Uterus (tissue), 4 donors: Measurements from ENCODE around the gene MPG. TPM values are rescaled to one million over a fixed set of nuclear protein-coding genes. Genes with fewer than 3 reads are reported as not detected.
A peak's percentile ranks its signal among the peaks of the same experiment; 100 is the strongest.

Source experiments
- DNase-seq, 2 donors: peaks; one replicate each; pipeline ENCODE4 v3.0.0-alpha.2; 2019 to 2020
- H3K27ac ChIP-seq, 2 donors: fragments of 200-600 bp; sonication (generic); 1 replicate in 1 of 2; 2 replicates in 1 of 2; pipeline ENCODE4 v1.5.1; 2016 to 2018
- H3K27me3 ChIP-seq, 2 donors: fragments of 200-600 bp; sonication (generic); one replicate each; pipeline ENCODE4 v1.5.1; 2018 to 2019; ENCODE audit warnings: control low read depth in 1 of 2
- H3K36me3 ChIP-seq, 2 donors: fragments of 200-600 bp; sonication (generic); one replicate each; pipeline ENCODE4 v1.5.1; 2019; ENCODE audit warnings: control low read depth in 1 of 2
- H3K4me1 ChIP-seq, 2 donors: fragments of 200-600 bp; sonication (generic); one replicate each; pipeline ENCODE4 v1.5.1; 2018 to 2019; ENCODE audit warnings: control low read depth in 1 of 2
- H3K4me3 ChIP-seq, 2 donors: fragments of 200-600 bp; sonication (generic); 1 replicate in 1 of 2; 2 replicates in 1 of 2; pipeline ENCODE4 v1.5.1; 2018 to 2019; ENCODE audit warnings: mild to moderate bottlenecking in 1 of 2
- H3K9me3 ChIP-seq, 2 donors: fragments of 200-600 bp; sonication (generic); one replicate each; pipeline ENCODE4 v1.5.1; 2019; ENCODE audit warnings: control low read depth in 1 of 2
- POLR2A ChIP-seq, 2 donors: fragments of 450-650 bp; IDR thresholded peaks; one replicate each; pipeline ENCODE4 v1.6.1; 2016; ENCODE audit warnings: antibody characterized with exemption in 2 of 2, mild to moderate bottlenecking in 1 of 2, moderate library complexity in 1 of 2
- intact Hi-C: fragments of 100-400 bp; cut with DNase I; formaldehyde crosslinking; loops from one replicate; pipeline ENCODE4 v1.15.1; 2023; ENCODE audit warnings: low total_unique reads
- total RNA-seq, 4 donors: library from RNA; depleted of rRNA in 3 of 4; stranded (reverse); fragments of >200 nt in 3 of 4; gene quantifications; one replicate each; pipeline versions ENCODE4 v1.1.0 to v1.2.4, GENCODE V29; 2014 to 2023
- TF ChIP-seq, protein P1 (sequence below), 4 experiments: fragments of 200-600 bp in 2 of 4; fragments of 450-650 bp in 2 of 4; sonication (generic) in 2 of 4; IDR thresholded peaks; one replicate each; pipeline ENCODE4 v1.5.1; 2016 to 2019; ENCODE audit warnings: antibody characterized with exemption in 4 of 4, mild to moderate bottlenecking in 2 of 4, moderate library complexity in 1 of 4
- donor health status: DM: yes; HTN: yes; CAD: no.

The MPG gene
- total RNA-seq, 4 donors from 2014 or later: 35.7 to 305 (median 63.7) TPM

DNA sequence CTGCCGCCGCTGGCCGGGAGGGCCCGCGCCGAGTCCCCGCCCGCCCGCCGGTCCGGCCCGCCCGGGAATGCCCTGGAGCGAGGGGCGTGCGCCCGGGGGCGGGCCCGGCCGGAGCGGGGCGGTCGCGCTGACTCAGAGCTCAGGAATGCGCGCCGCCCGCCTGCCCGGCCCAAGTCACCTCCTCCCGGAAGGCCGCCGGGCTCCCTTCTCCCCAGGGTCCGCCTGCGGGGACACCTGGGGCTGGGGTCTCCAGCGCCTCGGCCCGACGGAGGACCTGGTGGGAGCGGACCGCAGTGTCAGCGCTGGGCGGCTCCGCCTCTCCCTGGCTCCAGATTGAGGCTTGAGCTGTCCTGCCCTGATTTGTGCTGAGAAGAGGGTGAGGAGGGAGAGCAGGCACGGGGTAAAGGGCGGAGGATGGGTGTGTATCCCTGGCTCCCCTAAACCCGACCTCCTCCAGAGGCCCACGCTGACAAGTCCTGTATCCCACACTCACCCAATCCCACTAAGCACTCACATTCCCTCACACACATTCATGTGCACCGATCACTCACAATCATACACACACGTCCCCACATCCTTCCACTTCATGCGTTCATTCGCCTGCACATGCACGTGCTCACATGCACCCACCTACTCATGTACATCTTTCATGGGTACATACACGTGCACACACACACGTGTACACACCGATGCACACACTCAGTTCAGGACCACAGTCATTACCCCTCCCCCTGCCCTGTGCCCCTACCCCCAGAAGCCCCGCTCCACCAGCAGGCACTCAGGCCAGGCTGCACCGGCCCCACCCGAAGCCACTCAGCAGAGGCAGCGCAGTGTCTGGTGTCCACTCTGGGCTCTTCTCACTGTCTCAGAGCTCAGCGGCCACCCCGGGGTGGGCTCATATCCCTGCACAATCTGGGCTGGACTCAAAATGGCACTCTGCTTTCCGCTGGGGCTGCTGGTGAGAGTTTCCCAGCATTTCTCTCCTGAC is 5.2 kb upstream of the MPG start, which contains the start of gene RHBDF1:
Gene RHBDF1, minus strand, starts transcription at position 71 of the 988 bp plus-strand sequence. CDS start 7,616 bp downstream, outside the sequence.
- peak; percentile 52 to 67 for DNase-seq
- no peaks in the 10 kb centered on the region for H3K9me3 ChIP-seq
- TF ChIP-seq, protein P1, sequence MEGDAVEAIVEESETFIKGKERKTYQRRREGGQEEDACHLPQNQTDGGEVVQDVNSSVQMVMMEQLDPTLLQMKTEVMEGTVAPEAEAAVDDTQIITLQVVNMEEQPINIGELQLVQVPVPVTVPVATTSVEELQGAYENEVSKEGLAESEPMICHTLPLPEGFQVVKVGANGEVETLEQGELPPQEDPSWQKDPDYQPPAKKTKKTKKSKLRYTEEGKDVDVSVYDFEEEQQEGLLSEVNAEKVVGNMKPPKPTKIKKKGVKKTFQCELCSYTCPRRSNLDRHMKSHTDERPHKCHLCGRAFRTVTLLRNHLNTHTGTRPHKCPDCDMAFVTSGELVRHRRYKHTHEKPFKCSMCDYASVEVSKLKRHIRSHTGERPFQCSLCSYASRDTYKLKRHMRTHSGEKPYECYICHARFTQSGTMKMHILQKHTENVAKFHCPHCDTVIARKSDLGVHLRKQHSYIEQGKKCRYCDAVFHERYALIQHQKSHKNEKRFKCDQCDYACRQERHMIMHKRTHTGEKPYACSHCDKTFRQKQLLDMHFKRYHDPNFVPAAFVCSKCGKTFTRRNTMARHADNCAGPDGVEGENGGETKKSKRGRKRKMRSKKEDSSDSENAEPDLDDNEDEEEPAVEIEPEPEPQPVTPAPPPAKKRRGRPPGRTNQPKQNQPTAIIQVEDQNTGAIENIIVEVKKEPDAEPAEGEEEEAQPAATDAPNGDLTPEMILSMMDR (IDR thresholded peaks at IDR 0.05): no peak
- TF ChIP-seq POLR2A (IDR thresholded peaks at IDR 0.05): peak in 1 of 2 donors; percentile 53
- peak within 1 kb of the TSS; percentile 93 for H3K27ac ChIP-seq
- H3K4me3 ChIP-seq: peak within 1 kb of the TSS; percentile 75 to 87
- H3K4me1 ChIP-seq: peaks cover 5 to 54% of the 10 kb centered on the region in 2 donors
- H3K36me3 ChIP-seq: no peaks in the 10 kb centered on the region
- H3K27me3 ChIP-seq: no peaks in the 10 kb centered on the region
- intact Hi-C loops: no loop called here

DNA sequence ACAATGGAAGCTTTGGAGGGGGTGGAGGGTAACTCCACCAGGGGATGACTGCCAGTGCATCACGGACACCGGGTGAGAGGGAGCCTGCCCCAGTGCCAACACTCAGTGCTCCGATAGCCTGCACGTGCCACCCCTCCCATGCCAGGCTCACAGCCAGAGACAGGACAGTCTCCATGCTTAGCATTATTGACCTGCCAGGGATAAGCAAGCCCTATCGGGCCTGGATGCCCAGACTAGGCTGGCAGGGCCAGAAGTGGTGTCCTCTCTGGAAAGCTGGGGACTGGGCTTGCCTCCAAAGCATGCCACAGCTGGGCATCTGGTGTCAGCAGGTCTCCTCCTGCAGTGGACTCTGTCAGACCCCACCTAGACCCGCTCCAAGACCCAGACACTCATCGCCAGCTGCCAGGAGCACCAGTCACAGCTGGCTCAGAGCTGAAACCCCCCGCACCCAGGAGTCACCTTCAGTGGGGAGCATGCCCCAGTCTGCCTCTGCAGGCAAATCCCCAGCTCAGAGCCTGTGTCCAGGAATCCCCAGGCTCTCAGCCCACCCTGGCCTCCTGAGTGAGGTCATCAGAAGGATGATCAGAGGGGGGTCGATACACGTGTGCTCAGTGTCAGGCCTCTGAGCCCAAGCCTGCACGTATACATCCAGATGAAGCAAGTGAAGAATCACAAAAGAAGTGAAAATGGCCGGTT is 3.8 kb upstream of the MPG start:
- Histone ChIP-seq H3K27me3 (no peaks in the 10 kb centered on the region), H3K4me3 (no peak overlapping the region), H3K27ac (peak overlapping the region; percentile 36 to 93), H3K36me3 (no peaks in the 10 kb centered on the region), H3K4me1 (peaks cover 5 to 47% of the 10 kb centered on the region in 2 donors), H3K9me3 (no peaks in the 10 kb centered on the region)
- no peak for DNase-seq
- intact Hi-C loops: no loop called here
- no peak for TF ChIP-seq POLR2A (IDR thresholded peaks at IDR 0.05)
- TF ChIP-seq, protein P1 (IDR thresholded peaks at IDR 0.05): no peak

DNA sequence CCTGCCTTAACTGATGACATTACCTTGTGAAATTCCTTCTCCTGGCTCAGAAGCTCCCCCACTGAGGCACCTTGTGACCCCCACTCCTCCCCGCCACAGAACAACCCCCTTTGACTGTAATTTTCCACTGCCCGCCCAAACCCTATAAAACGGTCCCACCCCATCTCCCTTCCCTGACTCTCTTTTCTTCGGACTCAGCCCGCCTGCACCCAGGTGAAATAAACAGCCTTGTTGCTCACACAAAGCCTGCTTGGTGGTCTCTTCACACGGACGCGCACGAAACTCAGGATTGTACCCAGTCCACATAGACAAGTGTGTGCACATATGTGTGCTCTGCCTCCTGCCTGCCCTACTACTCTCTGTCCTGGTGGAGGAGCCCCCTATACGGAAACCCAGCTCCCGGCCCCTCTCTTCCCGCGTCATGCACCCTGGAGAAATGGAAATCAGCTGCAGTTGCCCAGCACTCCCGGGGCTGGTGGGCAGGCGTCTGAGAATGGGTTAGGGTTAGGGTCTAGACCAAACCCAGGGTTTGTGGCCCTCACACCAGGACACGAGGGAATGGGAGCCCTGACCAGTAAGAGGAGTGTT is 3.2 kb upstream of the MPG start:
- H3K4me1 ChIP-seq: peaks cover 5 to 41% of the 10 kb centered on the region in 2 donors
- intact Hi-C loops: no loop called here
- H3K36me3 ChIP-seq: no peaks in the 10 kb centered on the region
- H3K9me3 ChIP-seq: no peaks in the 10 kb centered on the region
- H3K27me3 ChIP-seq: no peaks in the 10 kb centered on the region
- TF ChIP-seq POLR2A (IDR thresholded peaks at IDR 0.05): no peak
- TF ChIP-seq, protein P1 (IDR thresholded peaks at IDR 0.05): no peak
- no peak overlapping the region for H3K4me3 ChIP-seq
- H3K27ac ChIP-seq: peak overlapping the region; percentile 93
- no peak for DNase-seq

DNA sequence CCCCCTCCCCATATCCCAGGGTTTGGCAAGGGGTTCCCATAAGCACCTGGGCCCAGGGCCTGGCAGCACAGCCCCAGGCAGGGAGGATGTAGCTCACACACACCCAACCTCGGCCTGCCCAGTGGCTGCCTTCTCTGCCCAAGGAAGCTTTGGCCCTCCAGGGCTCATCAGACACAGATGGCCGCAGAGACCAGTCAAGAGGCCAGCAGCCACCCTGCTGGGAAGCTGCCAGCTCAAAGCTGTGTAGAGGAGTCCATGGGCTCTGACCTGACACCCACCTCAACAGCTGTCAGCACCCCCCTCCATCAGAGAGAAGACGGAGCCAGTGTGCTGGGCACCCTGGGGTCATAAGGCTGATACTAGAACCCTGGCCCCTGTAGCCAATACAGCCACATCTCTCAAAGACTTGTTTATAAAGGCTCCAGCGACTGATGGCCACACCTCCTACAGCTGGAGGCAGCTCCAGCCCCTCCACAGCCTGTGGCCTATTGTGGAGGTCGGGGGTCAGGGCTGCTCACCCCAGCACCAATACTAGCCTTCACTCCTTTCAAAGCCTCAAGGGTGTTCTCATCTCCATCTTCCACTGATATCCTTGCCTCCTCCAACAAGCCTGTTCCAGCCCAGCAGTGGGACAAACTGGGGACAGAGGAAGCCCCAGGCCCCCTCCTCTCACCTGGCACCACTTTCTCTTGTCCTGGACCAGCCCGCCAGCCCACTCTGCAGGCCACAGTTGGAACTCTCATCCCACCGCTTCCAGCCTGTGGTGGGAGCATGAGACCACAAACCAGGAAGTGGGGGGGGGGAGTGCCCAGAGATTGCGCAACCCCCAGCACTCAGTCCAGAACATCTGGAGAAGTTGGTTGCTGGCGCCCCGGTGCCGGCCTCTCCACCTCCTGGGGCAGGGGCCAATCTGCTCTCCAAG is 2.2 kb upstream of the MPG start:
- intact Hi-C loops: no loop called here

More for the DNA sequence above, 2.2 kb upstream of the MPG start:
- Histone ChIP-seq H3K27ac (peak overlapping the region; percentile 90 to 93), H3K27me3 (no peaks in the 10 kb centered on the region), H3K4me1 (peaks cover 5 to 37% of the 10 kb centered on the region in 2 donors), H3K9me3 (no peaks in the 10 kb centered on the region), H3K36me3 (no peaks in the 10 kb centered on the region), H3K4me3 (no peak overlapping the region)
- TF ChIP-seq, protein P1 (IDR thresholded peaks at IDR 0.05): peak in 1 of 4 experiments; percentile 41
- no peak for TF ChIP-seq POLR2A (IDR thresholded peaks at IDR 0.05)
- peak; percentile 87 to 91 for DNase-seq
